Thoracic aorta (tissue), 2 donors: ENCODE measurements around the gene ZBTB38. TPM values are rescaled to one million over a fixed set of nuclear protein-coding genes. Genes with fewer than 3 reads are reported as not detected.

Experiments used
- ATAC-seq: fragments of 150-250 bp; one replicate; pipeline ENCODE4 v1.8.0; 2017; ENCODE audit warnings: low read depth; ENCODE audit not compliant: insufficient number of reproducible peaks, low FRiP score
- DNase-seq: peaks from one replicate; pipeline ENCODE4 v3.0.0-alpha.2; 2020; ENCODE audit warnings: low spot score
- H3K27ac ChIP-seq, 2 donors: fragments of 200-600 bp; sonication (generic); 1 replicate in 1 of 2; 2 replicates in 1 of 2; pipeline ENCODE4 v1.5.1; 2016; ENCODE audit warnings: mild to moderate bottlenecking in 2 of 2, moderate library complexity in 2 of 2
- H3K27me3 ChIP-seq: fragments of 200-600 bp; sonication (generic); replicated peaks from 2 replicates; pipeline ENCODE4 v1.6.0; 2016; ENCODE audit warnings: mild to moderate bottlenecking; ENCODE audit not compliant: insufficient read depth
- H3K36me3 ChIP-seq: fragments of 200-600 bp; sonication (generic); one replicate; pipeline ENCODE4 v1.5.1; 2016
- H3K4me1 ChIP-seq, 2 donors: fragments of 200-600 bp; sonication (generic); 1 replicate in 1 of 2; 2 replicates in 1 of 2; pipeline versions ENCODE4 v1.5.1 to v1.6.0; 2016; ENCODE audit warnings: low read depth in 2 of 2, mild to moderate bottlenecking in 1 of 2; ENCODE audit not compliant: control insufficient read depth in 1 of 2
- H3K4me3 ChIP-seq: fragments of 200-600 bp; sonication (generic); 2 replicates; pipeline ENCODE4 v1.5.1; 2016; ENCODE audit warnings: mild to moderate bottlenecking
- H3K9me3 ChIP-seq: fragments of 200-600 bp; sonication (generic); 2 replicates; pipeline ENCODE4 v1.5.1; 2016
- CTCF ChIP-seq: fragments of 200-600 bp; sonication (generic); IDR thresholded peaks from one replicate; pipeline ENCODE4 v1.5.1; 2019; ENCODE audit warnings: antibody characterized with exemption
- total RNA-seq, 2 donors: library from RNA; depleted of rRNA; stranded (reverse); fragments of >200 nt; gene quantifications; one replicate each; pipeline versions ENCODE4 v1.1.0 to v1.2.3, GENCODE V29; 2016

Gene ZBTB38
- total RNA-seq, 2 donors from 2014 or later = 169 to 215 TPM

GRCh38 chr3:141356046-141356445 is 12.3 kb upstream of the ZBTB38 start:
- ATAC-seq (no peak), DNase-seq (no peak)
- H3K4me1 ChIP-seq = peaks cover 0 to 5% of the 10 kb centered on the region in 2 donors
- no peak overlapping the region for H3K4me3 ChIP-seq
- no peak for TF ChIP-seq CTCF
- no peaks in the 10 kb centered on the region for H3K27me3 ChIP-seq
- no peaks in the 10 kb centered on the region for H3K36me3 ChIP-seq
- no peak overlapping the region for H3K27ac ChIP-seq
- no peaks in the 10 kb centered on the region for H3K9me3 ChIP-seq

DNA sequence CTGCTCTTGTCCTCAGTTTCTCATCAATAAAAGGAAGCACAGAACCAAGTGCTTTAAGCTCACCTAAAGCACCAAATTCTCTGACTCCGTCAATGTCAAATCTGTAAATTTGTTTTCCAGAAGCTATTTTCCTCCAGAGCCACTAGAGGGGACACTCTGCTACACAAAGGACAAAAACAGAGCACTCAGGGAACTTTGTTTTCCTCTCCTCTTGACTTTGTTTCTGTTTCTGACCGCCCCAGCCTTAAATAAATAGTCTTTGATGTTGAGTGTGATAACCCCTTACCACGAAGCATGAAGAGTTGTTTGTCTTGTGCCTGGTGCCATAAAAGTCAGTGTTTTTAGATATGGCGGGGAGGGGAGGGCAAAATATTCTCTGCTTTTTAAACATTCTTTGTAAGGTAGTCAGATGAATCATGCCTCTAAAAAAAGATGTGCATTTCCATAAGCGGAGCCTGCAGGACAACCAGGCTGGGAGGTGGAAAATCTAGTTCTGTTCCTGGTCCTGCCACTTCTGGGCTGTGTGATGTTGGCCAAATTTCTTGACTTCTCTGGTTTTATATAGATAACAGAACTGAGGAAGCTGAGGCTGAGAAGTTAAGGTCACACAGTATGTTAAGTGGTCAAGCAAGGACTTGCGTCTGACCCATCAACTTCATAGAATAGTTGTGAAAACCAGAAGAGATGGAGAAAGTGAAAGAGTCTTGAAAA is 7.3 kb upstream of the ZBTB38 start:
- Histone ChIP-seq H3K4me3 (peak overlapping the region; percentile 44), H3K36me3 (no peaks in the 10 kb centered on the region), H3K4me1 (peaks cover 3 to 15% of the 10 kb centered on the region in 2 donors), H3K27me3 (no peaks in the 10 kb centered on the region), H3K27ac (peak overlapping the region; percentile 36 to 60), H3K9me3 (no peaks in the 10 kb centered on the region)
- TF ChIP-seq CTCF = peak; percentile 74
- ATAC-seq (peak; percentile 92), DNase-seq (no peak)

DNA sequence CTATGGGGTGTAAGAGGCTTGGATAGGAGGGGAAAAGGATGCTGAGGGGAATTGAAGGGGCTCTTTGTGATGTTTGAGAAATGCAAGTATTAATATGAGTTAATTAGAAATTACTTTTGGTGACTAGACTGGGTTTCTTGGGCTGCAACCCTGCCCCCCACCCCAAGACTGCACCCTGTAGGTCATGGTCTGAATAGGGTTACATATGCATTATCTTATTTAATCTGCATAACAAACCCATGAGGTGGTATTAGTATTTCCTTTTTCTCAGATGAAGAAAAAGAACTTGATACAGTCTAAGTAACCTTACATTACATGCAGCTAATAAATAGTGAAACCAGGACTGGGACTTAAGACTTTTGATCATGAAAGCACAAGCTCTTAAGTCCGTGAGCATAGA is 5.6 kb upstream of the ZBTB38 start:
- DNase-seq (no peak), ATAC-seq (no peak)
- no peak overlapping the region for H3K4me3 ChIP-seq
- peak overlapping the region; percentile 51 to 60 for H3K27ac ChIP-seq
- no peaks in the 10 kb centered on the region for H3K36me3 ChIP-seq
- no peaks in the 10 kb centered on the region for H3K9me3 ChIP-seq
- H3K4me1 ChIP-seq = peaks cover 16 to 32% of the 10 kb centered on the region in 2 donors
- no peaks in the 10 kb centered on the region for H3K27me3 ChIP-seq
- TF ChIP-seq CTCF = no peak

GRCh38 chr3:141365201-141365600 is 3.1 kb upstream of the ZBTB38 start:
- DNase-seq (no peak), ATAC-seq (no peak)
- Histone ChIP-seq H3K27me3 (no peaks in the 10 kb centered on the region), H3K27ac (peak overlapping the region in 1 of 2 donors; percentile 99), H3K4me3 (no peak overlapping the region), H3K36me3 (no peaks in the 10 kb centered on the region), H3K9me3 (no peaks in the 10 kb centered on the region), H3K4me1 (peaks cover 20 to 48% of the 10 kb centered on the region in 2 donors)
- no peak for TF ChIP-seq CTCF

DNA sequence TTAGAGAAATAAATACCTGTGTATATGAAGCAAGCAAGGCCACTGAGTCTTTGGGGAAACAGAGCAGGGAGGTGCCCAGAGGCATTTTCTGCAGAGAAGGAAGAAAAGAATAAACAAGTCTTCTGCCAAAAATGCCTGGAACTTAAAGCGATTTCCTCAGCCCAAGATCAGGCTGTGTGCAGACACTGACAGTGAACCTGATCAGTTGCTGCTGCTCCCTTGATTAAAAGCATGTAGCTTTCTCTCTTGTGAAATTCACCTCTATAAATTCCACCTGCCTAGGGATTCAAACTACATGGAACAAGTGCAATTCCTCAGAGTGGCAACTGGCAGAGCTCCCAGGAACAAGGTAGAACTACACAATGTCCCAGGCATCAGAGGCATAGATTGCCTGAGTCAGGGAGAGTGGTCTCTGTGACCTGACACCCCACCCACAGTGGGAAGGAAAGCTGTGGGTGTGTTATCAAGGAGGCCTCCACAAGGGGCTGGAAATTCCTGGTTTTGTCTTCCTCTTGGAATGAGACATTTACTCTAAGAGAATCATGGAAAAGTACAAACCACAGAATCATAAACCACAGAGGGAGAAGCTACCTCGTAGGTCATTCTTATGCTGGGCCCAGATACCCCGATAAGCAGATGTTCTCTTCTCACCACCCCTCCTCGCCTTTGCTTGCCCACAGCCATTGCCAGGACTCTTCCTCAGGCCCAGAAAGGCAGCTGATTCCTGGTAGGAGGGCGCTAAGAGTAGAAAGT is 1.8 kb upstream of the ZBTB38 start:
- ATAC-seq (no peak), DNase-seq (no peak)
- TF ChIP-seq CTCF = no peak
- Histone ChIP-seq H3K36me3 (no peaks in the 10 kb centered on the region), H3K27me3 (no peaks in the 10 kb centered on the region), H3K4me1 (peaks cover 24 to 52% of the 10 kb centered on the region in 2 donors), H3K9me3 (no peaks in the 10 kb centered on the region), H3K27ac (peak overlapping the region; percentile 97 to 99), H3K4me3 (no peak overlapping the region)
